ENCODE data around the gene ERCC6. TPM values are rescaled to one million over a fixed set of nuclear protein-coding genes. Genes with fewer than 3 reads are reported as not detected.

The ERCC6 gene
- total RNA-seq, 1 donor from 2014 or later, result 19.9 TPM

DNA sequence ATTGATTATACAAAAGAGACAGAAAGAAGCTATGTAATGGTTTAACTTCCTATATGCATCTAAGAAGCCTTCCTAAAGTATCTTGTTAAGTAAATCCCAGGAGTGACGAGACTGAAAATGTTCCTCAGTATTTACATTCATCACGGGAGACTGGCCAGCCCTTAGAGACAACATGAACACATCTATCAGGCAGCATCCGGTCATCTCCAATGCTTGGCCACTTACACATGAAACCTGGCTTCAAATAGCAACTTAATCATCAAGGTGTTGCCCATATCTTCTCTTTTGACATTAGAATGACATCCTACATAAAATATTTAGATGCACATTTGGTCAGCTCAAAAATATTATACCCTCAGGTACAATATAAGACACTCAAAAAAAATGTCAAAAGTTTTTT, 33.8 kb downstream of the ERCC6 start:
- Histone ChIP-seq H3K27ac (replicated peaks) (no peak overlapping the region), H3K27me3 (ENCODE audit: low read depth) (no peaks in the 10 kb centered on the region), H3K9me3 (replicated peaks) (no peaks in the 10 kb centered on the region), H3K36me3 (peaks cover 19% of the 10 kb centered on the region), H3K4me3 (no peak overlapping the region), H3K4me1 (peaks cover 46% of the 10 kb centered on the region)
- intact Hi-C loops (cut with micrococcal nuclease), result no loop called here
- TF ChIP-seq, protein P1, sequence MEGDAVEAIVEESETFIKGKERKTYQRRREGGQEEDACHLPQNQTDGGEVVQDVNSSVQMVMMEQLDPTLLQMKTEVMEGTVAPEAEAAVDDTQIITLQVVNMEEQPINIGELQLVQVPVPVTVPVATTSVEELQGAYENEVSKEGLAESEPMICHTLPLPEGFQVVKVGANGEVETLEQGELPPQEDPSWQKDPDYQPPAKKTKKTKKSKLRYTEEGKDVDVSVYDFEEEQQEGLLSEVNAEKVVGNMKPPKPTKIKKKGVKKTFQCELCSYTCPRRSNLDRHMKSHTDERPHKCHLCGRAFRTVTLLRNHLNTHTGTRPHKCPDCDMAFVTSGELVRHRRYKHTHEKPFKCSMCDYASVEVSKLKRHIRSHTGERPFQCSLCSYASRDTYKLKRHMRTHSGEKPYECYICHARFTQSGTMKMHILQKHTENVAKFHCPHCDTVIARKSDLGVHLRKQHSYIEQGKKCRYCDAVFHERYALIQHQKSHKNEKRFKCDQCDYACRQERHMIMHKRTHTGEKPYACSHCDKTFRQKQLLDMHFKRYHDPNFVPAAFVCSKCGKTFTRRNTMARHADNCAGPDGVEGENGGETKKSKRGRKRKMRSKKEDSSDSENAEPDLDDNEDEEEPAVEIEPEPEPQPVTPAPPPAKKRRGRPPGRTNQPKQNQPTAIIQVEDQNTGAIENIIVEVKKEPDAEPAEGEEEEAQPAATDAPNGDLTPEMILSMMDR (IDR thresholded peaks at IDR 0.05; ENCODE audit: borderline replicate concordance), result no peak
- no peak for DNase-seq

DNA sequence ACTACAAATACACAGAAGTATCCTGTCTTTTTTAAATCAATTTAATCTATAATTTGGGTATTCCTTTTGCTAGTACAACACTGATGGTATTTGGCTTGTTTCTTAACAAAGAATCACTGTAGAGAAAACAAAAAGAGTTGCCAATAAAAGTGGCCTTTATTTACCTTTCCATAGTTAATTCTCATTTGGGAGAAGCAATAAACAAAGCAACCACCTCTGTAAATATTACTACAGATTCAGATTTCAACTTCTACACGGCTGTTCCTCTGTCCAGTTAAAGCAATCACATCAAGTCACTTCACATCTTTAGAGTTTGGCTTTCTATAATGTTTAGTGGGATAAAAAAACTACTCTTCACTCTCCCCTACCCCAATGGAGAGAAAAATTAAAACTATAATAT, 34.4 kb downstream of the ERCC6 start:
- no peaks in the 10 kb centered on the region for H3K27me3 ChIP-seq (ENCODE audit: low read depth)
- peaks cover 20% of the 10 kb centered on the region for H3K36me3 ChIP-seq
- no peak overlapping the region for H3K27ac ChIP-seq (replicated peaks)
- intact Hi-C loops (cut with micrococcal nuclease), result no loop called here
- H3K4me3 ChIP-seq, result no peak overlapping the region
- DNase-seq, result no peak
- H3K4me1 ChIP-seq, result peaks cover 44% of the 10 kb centered on the region
- TF ChIP-seq, protein P1 (IDR thresholded peaks at IDR 0.05; ENCODE audit: borderline replicate concordance), result no peak
- H3K9me3 ChIP-seq (replicated peaks), result no peaks in the 10 kb centered on the region

DNA sequence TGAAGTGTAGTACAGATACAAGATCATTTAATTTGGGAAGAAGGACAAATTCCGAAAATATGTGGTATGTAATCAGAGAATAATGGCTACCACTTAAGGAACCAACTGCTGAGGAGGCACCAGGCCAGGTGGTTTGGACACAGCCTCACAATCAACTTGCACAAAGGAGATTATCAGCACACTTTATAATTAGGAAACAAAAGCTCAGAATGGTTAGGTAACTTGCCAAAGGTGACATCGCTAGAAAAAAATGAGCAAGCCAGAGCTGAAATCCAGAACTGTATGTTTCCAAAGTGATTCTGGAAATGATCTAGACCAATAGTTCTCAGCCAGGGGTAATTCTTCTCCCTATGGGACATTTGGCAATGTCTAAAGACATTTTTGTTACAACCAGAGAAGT, 36.6 kb downstream of the ERCC6 start:
- Histone ChIP-seq H3K4me3 (no peak overlapping the region), H3K27ac (replicated peaks) (no peak overlapping the region), H3K4me1 (peaks cover 24% of the 10 kb centered on the region), H3K27me3 (ENCODE audit: low read depth) (no peaks in the 10 kb centered on the region), H3K36me3 (peaks cover 20% of the 10 kb centered on the region), H3K9me3 (replicated peaks) (no peaks in the 10 kb centered on the region)
- TF ChIP-seq, protein P1 (IDR thresholded peaks at IDR 0.05; ENCODE audit: borderline replicate concordance), result no peak
- peak; percentile 21 for DNase-seq
- intact Hi-C loops (cut with micrococcal nuclease), result no loop called here

DNA sequence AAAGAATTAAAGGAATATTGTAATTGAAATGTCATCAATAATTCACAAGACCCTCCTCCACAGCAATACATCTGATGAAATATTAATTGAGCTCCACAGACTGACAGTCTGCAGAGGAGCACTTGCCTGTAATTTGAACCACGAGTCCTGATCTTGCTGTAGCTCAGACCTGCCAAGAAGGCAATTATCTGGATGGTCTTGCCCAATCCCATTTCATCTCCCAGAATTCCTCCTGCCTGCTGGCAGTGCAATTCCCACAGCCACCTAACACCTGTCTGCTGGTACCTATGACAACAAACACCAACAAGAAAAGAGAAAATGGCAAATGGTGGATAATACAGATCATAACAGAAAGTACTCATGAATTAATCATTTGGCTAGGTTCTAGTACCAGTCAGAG, 38.5 kb downstream of the ERCC6 start:
- Histone ChIP-seq H3K4me1 (peaks cover 24% of the 10 kb centered on the region), H3K4me3 (no peak overlapping the region), H3K36me3 (peaks cover 14% of the 10 kb centered on the region), H3K27ac (replicated peaks) (no peak overlapping the region), H3K9me3 (replicated peaks) (no peaks in the 10 kb centered on the region), H3K27me3 (ENCODE audit: low read depth) (no peaks in the 10 kb centered on the region)
- intact Hi-C loops (cut with micrococcal nuclease), result no loop called here
- TF ChIP-seq, protein P1 (IDR thresholded peaks at IDR 0.05; ENCODE audit: borderline replicate concordance), result no peak
- DNase-seq, result no peak

DNA sequence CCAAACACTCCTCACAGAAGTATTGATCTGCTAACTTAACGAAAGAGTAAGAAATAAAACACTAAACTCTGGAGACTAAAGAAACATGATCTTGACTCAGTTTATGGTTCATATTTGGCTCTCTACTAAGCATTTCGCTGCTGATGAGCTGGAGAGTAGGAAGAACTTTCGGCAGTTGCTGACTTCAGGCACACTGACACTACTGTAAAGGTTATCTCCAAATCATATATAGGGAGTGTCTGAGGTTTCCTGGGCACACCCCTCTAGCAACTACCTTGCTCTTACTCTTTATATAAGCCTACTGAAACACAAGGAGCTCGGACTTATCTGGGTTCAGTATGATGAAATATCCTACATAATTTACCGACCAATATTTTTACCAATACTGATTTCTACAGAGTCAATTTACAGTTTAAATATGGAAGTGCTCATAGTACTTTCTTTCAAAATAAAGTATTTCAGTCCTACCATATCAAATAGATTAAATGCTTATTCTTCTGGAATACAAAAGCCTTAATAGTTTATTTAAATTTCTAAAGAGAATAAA, 39.5 kb downstream of the ERCC6 start:
- intact Hi-C loops (cut with micrococcal nuclease), result no loop called here

More for the DNA sequence above, 39.5 kb downstream of the ERCC6 start:
- Histone ChIP-seq H3K4me3 (no peak overlapping the region), H3K36me3 (peaks cover 5% of the 10 kb centered on the region), H3K27me3 (ENCODE audit: low read depth) (no peaks in the 10 kb centered on the region), H3K9me3 (replicated peaks) (no peaks in the 10 kb centered on the region), H3K4me1 (peaks cover 24% of the 10 kb centered on the region), H3K27ac (replicated peaks) (no peak overlapping the region)
- DNase-seq, result no peak
- TF ChIP-seq, protein P1 (IDR thresholded peaks at IDR 0.05; ENCODE audit: borderline replicate concordance), result no peak

All from left ventricle myocardium inferior (tissue), 1 donor.